ENCODE measurements around the gene ADGRG6.

ADGRG6 gene

DNA sequence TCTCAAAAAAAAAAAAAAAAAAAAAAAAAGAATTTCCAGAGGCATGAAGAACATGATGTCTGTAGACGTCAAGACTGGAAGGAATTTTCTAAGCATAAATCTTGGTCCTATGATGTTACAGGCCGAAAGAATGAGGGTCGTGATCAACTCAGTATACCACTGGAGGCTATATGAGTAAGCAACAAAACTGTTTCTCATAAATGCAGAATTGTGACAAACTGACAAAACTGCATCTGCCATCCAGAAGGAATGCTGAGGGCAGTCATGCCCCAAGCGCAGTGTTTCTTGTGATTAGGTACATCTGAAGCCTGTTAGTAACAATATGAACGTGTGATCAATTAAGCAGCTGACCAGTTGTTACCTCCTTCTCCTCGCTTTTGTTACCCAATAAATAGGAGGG, 43.5 kb upstream of the ADGRG6 start (continued):
- TF ChIP-seq ZNF664 (tag by site-specific recombination; IDR thresholded peaks at IDR 0.05) (no peak), ZNF626 (tag by site-specific recombination; IDR thresholded peaks at IDR 0.05) (no peak)

GRCh38 chr6:142258757-142259156, 43.0 kb upstream of the ADGRG6 start:
- POLR2A ChIA-PET: no interaction called here
- Histone ChIP-seq H3K4me3 (ENCODE audit: low read depth, low read length) (no peak overlapping the region), H3K9me3 (ENCODE audit: control insufficient read depth, insufficient read depth, low read depth, low read length) (no peaks in the 10 kb centered on the region), H3K36me3 (ENCODE audit: control insufficient read depth in 2 of 2, insufficient read depth in 1 of 2, low read length in 2 of 2) (no peaks in the 10 kb centered on the region), H3K4me1 (ENCODE audit: control insufficient read depth, insufficient read depth, low read length) (no peaks in the 10 kb centered on the region), H3K27ac (ENCODE audit: extremely low read depth, low read depth, low read length) (no peak overlapping the region)
- CTCF ChIA-PET: no interaction called here
- TF ChIP-seq ZNF76 (tag by site-specific recombination; IDR thresholded peaks at IDR 0.05; ENCODE audit: borderline replicate concordance, low read depth): no peak
- TF ChIP-seq ZFP41 (tag by site-specific recombination; IDR thresholded peaks at IDR 0.05; ENCODE audit: borderline replicate concordance): no peak
- no peak for TF ChIP-seq ZNF623 (tag by site-specific recombination; IDR thresholded peaks at IDR 0.05)
- no peak for TF ChIP-seq ZNF837 (tag by site-specific recombination; IDR thresholded peaks at IDR 0.05)
- TF ChIP-seq ZNF549 (tag by site-specific recombination; IDR thresholded peaks at IDR 0.05): no peak
- no peak for TF ChIP-seq REST (tag by site-specific recombination; IDR thresholded peaks at IDR 0.05)
- TF ChIP-seq RBAK (tag by site-specific recombination; IDR thresholded peaks at IDR 0.05): no peak
- TF ChIP-seq KLF7 (tag by site-specific recombination; IDR thresholded peaks at IDR 0.05; ENCODE audit: borderline replicate concordance): no peak
- TF ChIP-seq ZNF624 (tag by site-specific recombination; IDR thresholded peaks at IDR 0.05): no peak
- TF ChIP-seq ZNF600 (tag by site-specific recombination; IDR thresholded peaks at IDR 0.05): no peak
- TF ChIP-seq ZNF350 (tag by site-specific recombination; IDR thresholded peaks at IDR 0.05): no peak
- no peak for TF ChIP-seq ZNF580 (tag by site-specific recombination; IDR thresholded peaks at IDR 0.05)
- TF ChIP-seq ZNF10 (tag by site-specific recombination; IDR thresholded peaks at IDR 0.05): no peak
- TF ChIP-seq GLI2 (tag by site-specific recombination; IDR thresholded peaks at IDR 0.05; ENCODE audit: borderline replicate concordance, low read depth): no peak
- TF ChIP-seq, protein P1, sequence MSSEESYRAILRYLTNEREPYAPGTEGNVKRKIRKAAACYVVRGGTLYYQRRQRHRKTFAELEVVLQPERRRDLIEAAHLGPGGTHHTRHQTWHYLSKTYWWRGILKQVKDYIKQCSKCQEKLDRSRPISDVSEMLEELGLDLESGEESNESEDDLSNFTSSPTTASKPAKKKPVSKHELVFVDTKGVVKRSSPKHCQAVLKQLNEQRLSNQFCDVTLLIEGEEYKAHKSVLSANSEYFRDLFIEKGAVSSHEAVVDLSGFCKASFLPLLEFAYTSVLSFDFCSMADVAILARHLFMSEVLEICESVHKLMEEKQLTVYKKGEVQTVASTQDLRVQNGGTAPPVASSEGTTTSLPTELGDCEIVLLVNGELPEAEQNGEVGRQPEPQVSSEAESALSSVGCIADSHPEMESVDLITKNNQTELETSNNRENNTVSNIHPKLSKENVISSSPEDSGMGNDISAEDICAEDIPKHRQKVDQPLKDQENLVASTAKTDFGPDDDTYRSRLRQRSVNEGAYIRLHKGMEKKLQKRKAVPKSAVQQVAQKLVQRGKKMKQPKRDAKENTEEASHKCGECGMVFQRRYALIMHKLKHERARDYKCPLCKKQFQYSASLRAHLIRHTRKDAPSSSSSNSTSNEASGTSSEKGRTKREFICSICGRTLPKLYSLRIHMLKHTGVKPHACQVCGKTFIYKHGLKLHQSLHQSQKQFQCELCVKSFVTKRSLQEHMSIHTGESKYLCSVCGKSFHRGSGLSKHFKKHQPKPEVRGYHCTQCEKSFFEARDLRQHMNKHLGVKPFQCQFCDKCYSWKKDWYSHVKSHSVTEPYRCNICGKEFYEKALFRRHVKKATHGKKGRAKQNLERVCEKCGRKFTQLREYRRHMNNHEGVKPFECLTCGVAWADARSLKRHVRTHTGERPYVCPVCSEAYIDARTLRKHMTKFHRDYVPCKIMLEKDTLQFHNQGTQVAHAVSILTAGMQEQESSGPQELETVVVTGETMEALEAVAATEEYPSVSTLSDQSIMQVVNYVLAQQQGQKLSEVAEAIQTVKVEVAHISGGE (tag by site-specific recombination; conservative IDR thresholded peaks at IDR 0.05; ENCODE audit: low read depth): no peak
- no peak for TF ChIP-seq ZNF629 (tag by site-specific recombination; IDR thresholded peaks at IDR 0.05)
- no peak for TF ChIP-seq ZNF155 (tag by site-specific recombination; IDR thresholded peaks at IDR 0.05)
- no peak for TF ChIP-seq ZNF645 (tag by site-specific recombination; IDR thresholded peaks at IDR 0.05)
